Uterus (tissue), 2 donors: ENCODE measurements around the gene LEPR.

Source experiments
- POLR2A ChIP-seq, 2 donors: fragments of 450-650 bp; IDR thresholded peaks; one replicate each; pipeline ENCODE4 v1.6.1; 2016; ENCODE audit warnings: antibody characterized with exemption in 2 of 2, mild to moderate bottlenecking in 1 of 2, moderate library complexity in 1 of 2
- TF ChIP-seq, protein P1 (sequence below), 4 experiments: fragments of 200-600 bp in 2 of 4; fragments of 450-650 bp in 2 of 4; sonication (generic) in 2 of 4; IDR thresholded peaks; one replicate each; pipeline ENCODE4 v1.5.1; 2016 to 2019; ENCODE audit warnings: antibody characterized with exemption in 4 of 4, mild to moderate bottlenecking in 2 of 4, moderate library complexity in 1 of 4

DNA sequence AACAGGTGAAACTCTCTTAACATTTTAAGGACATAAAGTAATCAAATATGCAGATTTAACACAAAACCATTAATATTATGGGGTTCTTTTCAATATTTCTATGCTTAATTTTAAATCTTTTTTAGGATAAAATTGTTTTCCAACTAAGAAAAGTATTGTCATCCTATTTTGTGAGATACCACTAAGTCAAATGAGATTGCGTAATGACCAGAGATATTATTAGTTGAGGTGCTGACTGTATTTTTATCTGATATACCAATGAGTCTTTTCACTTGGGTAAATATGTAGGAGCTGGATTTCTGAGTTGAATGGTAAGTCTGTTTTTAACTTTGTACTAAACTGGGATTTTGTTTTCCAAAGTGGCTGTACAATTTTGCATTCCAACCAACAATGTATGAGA lies 25.4 kb downstream of the LEPR start:
- TF ChIP-seq, protein P1, sequence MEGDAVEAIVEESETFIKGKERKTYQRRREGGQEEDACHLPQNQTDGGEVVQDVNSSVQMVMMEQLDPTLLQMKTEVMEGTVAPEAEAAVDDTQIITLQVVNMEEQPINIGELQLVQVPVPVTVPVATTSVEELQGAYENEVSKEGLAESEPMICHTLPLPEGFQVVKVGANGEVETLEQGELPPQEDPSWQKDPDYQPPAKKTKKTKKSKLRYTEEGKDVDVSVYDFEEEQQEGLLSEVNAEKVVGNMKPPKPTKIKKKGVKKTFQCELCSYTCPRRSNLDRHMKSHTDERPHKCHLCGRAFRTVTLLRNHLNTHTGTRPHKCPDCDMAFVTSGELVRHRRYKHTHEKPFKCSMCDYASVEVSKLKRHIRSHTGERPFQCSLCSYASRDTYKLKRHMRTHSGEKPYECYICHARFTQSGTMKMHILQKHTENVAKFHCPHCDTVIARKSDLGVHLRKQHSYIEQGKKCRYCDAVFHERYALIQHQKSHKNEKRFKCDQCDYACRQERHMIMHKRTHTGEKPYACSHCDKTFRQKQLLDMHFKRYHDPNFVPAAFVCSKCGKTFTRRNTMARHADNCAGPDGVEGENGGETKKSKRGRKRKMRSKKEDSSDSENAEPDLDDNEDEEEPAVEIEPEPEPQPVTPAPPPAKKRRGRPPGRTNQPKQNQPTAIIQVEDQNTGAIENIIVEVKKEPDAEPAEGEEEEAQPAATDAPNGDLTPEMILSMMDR (IDR thresholded peaks at IDR 0.05): no peak
- TF ChIP-seq POLR2A (IDR thresholded peaks at IDR 0.05): no peak
